ENCODE results near the gene AKT1. TPM values are rescaled to one million over a fixed set of nuclear protein-coding genes. Genes with fewer than 3 reads are reported as not detected.

AKT1 gene
- total and polyA plus RNA-seq, 2 of the 4 experiments (the other 2 are of a cell fraction): 193 to 221 TPM

DNA sequence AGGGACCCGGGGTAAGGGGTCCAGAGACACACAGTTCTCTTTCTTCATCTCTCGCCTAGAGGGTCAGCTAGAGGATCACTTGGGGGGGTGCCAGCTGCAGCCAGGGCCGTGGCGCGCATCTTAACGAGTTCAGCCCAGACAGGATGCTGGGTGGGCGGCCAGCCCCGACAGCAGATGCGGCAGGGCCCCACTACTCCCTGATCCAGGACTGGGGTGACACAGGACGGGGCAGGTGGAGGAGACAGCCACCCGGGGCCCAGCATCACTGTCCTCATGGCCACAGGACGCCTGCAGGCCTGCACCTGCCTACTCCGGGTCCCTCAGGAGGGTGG lies 12.8 kb downstream of the AKT1 start:
- peaks cover 5 to 37% of the 10 kb centered on the region in 2 experiments; a peak in 3 of 4 replicates for H3K79me1 ChIP-seq (ENCODE audit: low read depth in 1 of 2, low read length in 2 of 2)
- H4K5ac ChIP-seq (ENCODE audit: low read depth, low read length): no peak overlapping the region
- DNase-seq: no peak
- H3K18ac ChIP-seq (ENCODE audit: low read depth, low read length): no peak overlapping the region
- in situ Hi-C loops (cut with MboI; ENCODE audit: low sequenced_read_pairs): no loop called here
- CTCF ChIA-PET: no interaction called here
- no peak overlapping the region for H2BK120ac ChIP-seq (ENCODE audit: low read depth, low read length)
- ATAC-seq (ENCODE audit: low read depth): no peak
- no peak overlapping the region for H2AK9ac ChIP-seq (replicated peaks; ENCODE audit: low read depth, low read length, poor library complexity)
- no peak overlapping the region for H3K14ac ChIP-seq (replicated peaks; ENCODE audit: low read depth, low read length)
- no peak overlapping the region for H2BK5ac ChIP-seq (ENCODE audit: low read depth, low read length, poor library complexity, severe bottlenecking)
- H3K4ac ChIP-seq (ENCODE audit: low read depth, low read length): no peak overlapping the region
- no peak overlapping the region for H3K27ac ChIP-seq (ENCODE audit: insufficient read depth, low read length)
- no peak overlapping the region for H2AK5ac ChIP-seq (ENCODE audit: low read depth, low read length)
- H3K36me3 ChIP-seq (ENCODE audit: control insufficient read depth, insufficient read depth, low read length): peaks cover 25% of the 10 kb centered on the region
- POLR2A ChIA-PET (ENCODE audit: unreplicated experiment): no interaction called here
- H3K9ac ChIP-seq (ENCODE audit: low read depth, low read length): no peak overlapping the region
- no TSS peak for BruUV-seq (replicated peaks)
- H2BK15ac ChIP-seq (ENCODE audit: low read depth, low read length): no peak overlapping the region
- intact Hi-C loops (cut with micrococcal nuclease): no loop called here
- no peak overlapping the region for H3K56ac ChIP-seq (ENCODE audit: extremely low read depth, insufficient read depth, low read length)
- H2AFZ ChIP-seq (replicated peaks; ENCODE audit: low read length, poor library complexity): no peak overlapping the region
- no peaks in the 10 kb centered on the region for H3K27me3 ChIP-seq (ENCODE audit: control insufficient read depth, insufficient read depth, low read length)
- H4K91ac ChIP-seq (ENCODE audit: insufficient read depth, low read depth, low read length): no peak overlapping the region
- no peak overlapping the region for H3K23ac ChIP-seq (ENCODE audit: low read depth, low read length)
- H3K9me3 ChIP-seq (ENCODE audit: control insufficient read depth, insufficient read depth, low read length): no peaks in the 10 kb centered on the region
- H2BK20ac ChIP-seq (ENCODE audit: low read depth, low read length): no peak overlapping the region
- WGBS, 2 experiments (ENCODE audit: extremely low coverage in 2 of 2, insufficient read length in 1 of 2): 76% methylated on average over 8 of the region's 13 CpGs; no CpG with 5 or more reads in 1 of the 2 experiments
- TF ChIP-seq CHD1 (IDR thresholded peaks at IDR 0.05; ENCODE audit: low read depth, low read length): no peak
- no peak for TF ChIP-seq BHLHE40 (IDR thresholded peaks at IDR 0.05; ENCODE audit: low read depth, low read length)
- no peak for TF ChIP-seq FOS (IDR thresholded peaks at IDR 0.05; ENCODE audit: low read depth, low read length)
- TF ChIP-seq, protein P1, sequence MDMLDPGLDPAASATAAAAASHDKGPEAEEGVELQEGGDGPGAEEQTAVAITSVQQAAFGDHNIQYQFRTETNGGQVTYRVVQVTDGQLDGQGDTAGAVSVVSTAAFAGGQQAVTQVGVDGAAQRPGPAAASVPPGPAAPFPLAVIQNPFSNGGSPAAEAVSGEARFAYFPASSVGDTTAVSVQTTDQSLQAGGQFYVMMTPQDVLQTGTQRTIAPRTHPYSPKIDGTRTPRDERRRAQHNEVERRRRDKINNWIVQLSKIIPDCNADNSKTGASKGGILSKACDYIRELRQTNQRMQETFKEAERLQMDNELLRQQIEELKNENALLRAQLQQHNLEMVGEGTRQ (IDR thresholded peaks at IDR 0.05; ENCODE audit: low read depth, low read length): no peak
- no peaks in the 10 kb centered on the region for H3K9me1 ChIP-seq (ENCODE audit: insufficient read depth, low read length)
- no peak overlapping the region for H3K4me3 ChIP-seq (ENCODE audit: insufficient read depth, low read depth, low read length)
- no peak overlapping the region for H4K8ac ChIP-seq (ENCODE audit: low read depth in 2 of 2, low read length in 2 of 2)
- H3K4me1 ChIP-seq (ENCODE audit: control insufficient read depth, insufficient read depth, low read length): no peaks in the 10 kb centered on the region
- dilution Hi-C loops (cut with HindIII; ENCODE audit: low sequenced_read_pairs, unreplicated experiment): no loop called here
- H4K20me1 ChIP-seq (ENCODE audit: insufficient read depth, low read length): peaks cover 66% of the 10 kb centered on the region
- no peak overlapping the region for H3K4me2 ChIP-seq (ENCODE audit: low read depth, low read length)
